HepG2 (cell line): ENCODE measurements around the gene ACCSL. TPM values are rescaled to one million over a fixed set of nuclear protein-coding genes. Genes with fewer than 3 reads are reported as not detected.

Source experiments
- ATAC-seq: fragments of 200-7000 bp; cut with Tn5 transposase; 3 replicates; pipeline ENCODE4 v1.9.1; 2020; ENCODE audit warnings: mild to moderate bottlenecking, moderate library complexity
- BruUV-seq: library from RNA; stranded (reverse); fragments of 400-500 nt; replicated peaks from 2 replicates; lab custom pipeline; 2021; lab: Mats Ljungman, UMichigan
- CTCF ChIA-PET: fragments of 300-600 bp; formaldehyde crosslinking; extraction: SDS; loops from one replicate; lab custom pipeline; 2021; ENCODE audit warnings: low total read pairs, inconsistent platforms, low intra/inter-chr PET ratio; lab: Yijun Ruan, JAX
- POLR2A ChIA-PET: fragments of 350-600 bp; sonication (Branson Sonifier 250); formaldehyde crosslinking; loops from one replicate; lab custom pipeline; 2020; ENCODE audit warnings: antibody characterized with exemption, inconsistent platforms; lab: Yijun Ruan, JAX
- DNase-seq: peaks from one replicate; pipeline ENCODE4 v3.0.0-alpha.2; 2015; ENCODE audit warnings: low spot score
- FAIRE-seq: peaks from 3 replicates; lab custom pipeline; 2011; peaks lifted over from hg19 to GRCh38; lab: Jason Lieb, UNC
- H2AFZ ChIP-seq: one replicate; pipeline ENCODE4 v1.6.1; 2011; ENCODE audit warnings: low read length, inconsistent platforms
- H3K27ac ChIP-seq: fragments of 300-600 bp; 3 replicates; pipeline ENCODE4 v1.8.0; 2011; ENCODE audit warnings: mixed run types, mild to moderate bottlenecking, mixed read lengths, low read length, inconsistent platforms; ENCODE audit not compliant: insufficient read depth; ENCODE audit errors: extremely low read length
- H3K27me3 ChIP-seq, 2 experiments: fragments of 200-600 bp in 1 of 2; 2 replicates in 1 of 2; 3 replicates in 1 of 2; pipeline versions ENCODE4 v1.6.0 to v1.8.0; 2011; ENCODE audit warnings: low read length in 2 of 2, mild to moderate bottlenecking in 2 of 2, moderate library complexity in 2 of 2, inconsistent platforms in 1 of 2; ENCODE audit not compliant: insufficient read depth in 2 of 2, control insufficient read depth in 1 of 2
- H3K36me3 ChIP-seq, 2 experiments: fragments of 200-600 bp in 1 of 2; replicated peaks in 1 of 2; 2 replicates in 1 of 2; 3 replicates in 1 of 2; pipeline versions ENCODE4 v1.5.1 to v1.8.0; 2011; ENCODE audit warnings: low read length in 2 of 2, inconsistent platforms in 1 of 2; ENCODE audit not compliant: insufficient read depth in 2 of 2, control insufficient read depth in 1 of 2
- H3K4me1 ChIP-seq: 2 replicates; pipeline ENCODE4 v1.5.1; 2012; ENCODE audit warnings: low read length, inconsistent platforms; ENCODE audit not compliant: insufficient read depth
- H3K4me2 ChIP-seq: 2 replicates; pipeline ENCODE4 v1.6.0; 2011; ENCODE audit warnings: low read depth, low read length, inconsistent platforms
- H3K4me3 ChIP-seq, 3 experiments: fragments of 200-600 bp in 1 of 3; sonication (generic), shearing (Covaris generic) in 1 of 3; replicated peaks in 1 of 3; 2 replicates each; pipeline ENCODE4 v1.5.1; 2011 to 2016; ENCODE audit warnings: low read length in 3 of 3, inconsistent platforms in 2 of 3, low read depth in 2 of 3, mild to moderate bottlenecking in 2 of 3, control low read depth in 1 of 3, mixed read lengths in 1 of 3; ENCODE audit not compliant: insufficient read depth in 1 of 3
- H3K79me2 ChIP-seq: one replicate; pipeline ENCODE4 v1.6.1; 2011; ENCODE audit warnings: low read length, inconsistent platforms; ENCODE audit not compliant: insufficient read depth
- H3K9ac ChIP-seq: 2 replicates; pipeline ENCODE4 v1.6.0; 2011; ENCODE audit warnings: mild to moderate bottlenecking, low read depth, low read length, inconsistent platforms; ENCODE audit not compliant: insufficient read depth
- H3K9me3 ChIP-seq: 2 replicates; pipeline ENCODE4 v1.5.1; 2012; ENCODE audit warnings: mild to moderate bottlenecking, low read length
- H4K20me1 ChIP-seq: 2 replicates; pipeline ENCODE4 v1.6.0; 2011; ENCODE audit warnings: inconsistent platforms, mild to moderate bottlenecking, low read length, moderate library complexity; ENCODE audit not compliant: insufficient read depth
- AGO1 ChIP-seq: fragments of 200-400 bp; formaldehyde crosslinking; IDR thresholded peaks from 2 replicates; pipeline ENCODE4 v1.6.1; 2017; ENCODE audit warnings: mild to moderate bottlenecking, low read depth, low read length, moderate library complexity; ENCODE audit not compliant: poor library complexity, severe bottlenecking
- ASH2L ChIP-seq: fragments of 300-600, 200-600 bp; sonication (generic); IDR thresholded peaks from 2 replicates; pipeline ENCODE4 v1.7.0; 2017; ENCODE audit warnings: low read depth, mild to moderate bottlenecking, moderate library complexity, mixed read lengths, low read length; ENCODE audit not compliant: insufficient read length
- BCL6 ChIP-seq: IDR thresholded peaks from 2 replicates; pipeline ENCODE4 v1.6.1; 2016; ENCODE audit warnings: missing genetic modification reagents, missing compliant biosample characterization
- CBFB ChIP-seq: sonication (generic); formaldehyde crosslinking; IDR thresholded peaks from 2 replicates; pipeline ENCODE4 v1.4.0; 2020; ENCODE audit warnings: missing genetic modification reagents
- DNMT3B ChIP-seq: conservative IDR thresholded peaks from 2 replicates; pipeline ENCODE4 v1.6.1; 2016; ENCODE audit warnings: missing biosample characterization, control low read depth
- DR1 ChIP-seq: sonication (generic); formaldehyde crosslinking; IDR thresholded peaks from 2 replicates; pipeline ENCODE4 v1.8.0; 2021; ENCODE audit warnings: mild to moderate bottlenecking, missing genetic modification reagents, inconsistent platforms
- FOXO4 ChIP-seq: sonication (generic); formaldehyde crosslinking; conservative IDR thresholded peaks from 2 replicates; pipeline ENCODE4 v1.8.1; 2023; ENCODE audit warnings: missing genetic modification reagents
- GMEB1 ChIP-seq: sonication (generic); formaldehyde crosslinking; IDR thresholded peaks from 2 replicates; pipeline ENCODE4 v1.5.1; 2020; ENCODE audit warnings: missing genetic modification reagents, mild to moderate bottlenecking, borderline replicate concordance
- IRF1 ChIP-seq: sonication (generic); formaldehyde crosslinking; IDR thresholded peaks from 2 replicates; pipeline ENCODE4 v1.4.0; 2020; ENCODE audit warnings: low read depth, mild to moderate bottlenecking, missing genetic modification reagents
- SOX6 ChIP-seq, 2 experiments: fragments of 450-650 bp in 1 of 2; sonication (generic) in 1 of 2; formaldehyde crosslinking in 1 of 2; IDR thresholded peaks; 2 replicates each; pipeline versions ENCODE4 v1.4.0 to v1.6.1; 2017 to 2020; ENCODE audit warnings: antibody characterized with exemption in 1 of 2, mild to moderate bottlenecking in 1 of 2, missing genetic modification reagents in 1 of 2
- SP140L ChIP-seq: sonication (generic); formaldehyde crosslinking; IDR thresholded peaks from 2 replicates; pipeline ENCODE4 v1.4.0; 2020; ENCODE audit warnings: missing genetic modification reagents, borderline replicate concordance
- ZSCAN22 ChIP-seq: sonication (generic); formaldehyde crosslinking; IDR thresholded peaks from 2 replicates; pipeline ENCODE4 v1.4.0; 2020; ENCODE audit warnings: mild to moderate bottlenecking, missing genetic modification reagents
- WGBS: methylation state at CpG from one replicate; pipeline ENCODE4 v1.1.6; 2017; ENCODE audit warnings: low lambda C conversion rate; 5-methylcytosine and 5-hydroxymethylcytosine counted together
- in situ Hi-C: cut with HindIII; loops from 2 replicates; pipeline ENCODE4 v1.10.0; 2017; ENCODE audit warnings: low pct_unique_long_range_greater_than_20kb; ENCODE audit not compliant: extremely low pct_ligation_motif_present
- intact Hi-C: fragments of 100-400 bp; cut with micrococcal nuclease; formaldehyde crosslinking; loops from one replicate; pipeline ENCODE4 v1.10.0; 2022; ENCODE audit not compliant: unreplicated experiment
- polyA plus RNA-seq, 8 experiments: library from polyadenylated mRNA; depleted of rRNA in 3 of 8; stranded (reverse) in 7 of 8; unstranded in 1 of 8; fragments of >200 nt; fragmentation: Illumina TruSeq in 4 of 8; extraction: Trizol in 4 of 8; gene quantifications; 2 replicates each; pipeline versions ENCODE4 v1.2.1 to v1.2.3, GENCODE V29; 2011 to 2016; ENCODE audit warnings: low read depth in 4 of 8, missing spikeins in 1 of 8, mixed read lengths in 1 of 8; ENCODE audit not compliant: insufficient read depth in 1 of 8
- total RNA-seq, 5 experiments: library from RNA; depleted of rRNA; stranded (reverse); fragments of >200 nt; fragmentation: Illumina TruSeq; extraction: Trizol; gene quantifications; 2 replicates each; pipeline ENCODE4 v1.2.3, GENCODE V29; 2016; ENCODE audit warnings: low read depth in 1 of 5

The ACCSL gene
- total and polyA plus RNA-seq, 2 of the 13 experiments (the other 11 are each of a cell fraction or from before 2014, with no cell fraction given), result not detected

- intact Hi-C loops, result no loop called here
- Histone ChIP-seq H3K79me2 (no peaks in the 10 kb centered on the region), H3K9me3 (no peaks in the 10 kb centered on the region), H3K27me3 (peaks cover 0 to 2% of the 10 kb centered on the region in 2 experiments; a peak in 1 of 5 replicates), H3K4me1 (no peaks in the 10 kb centered on the region), H3K9ac (no peak overlapping the region), H3K36me3 (no peaks in the 10 kb centered on the region), H3K4me2 (no peak overlapping the region), H3K27ac (no peak overlapping the region), H3K4me3 (no peak overlapping the region), H2AFZ (no peak overlapping the region), H4K20me1 (no peaks in the 10 kb centered on the region)
- ATAC-seq (no peak), FAIRE-seq (no peak), DNase-seq (no peak)
- TF ChIP-seq SP140L (no peak), ASH2L (no peak), CBFB (CRISPR knock-in tag) (no peak), IRF1 (CRISPR knock-in tag) (no peak)
- 0% methylated on average over 2 of the region's 2 CpGs for WGBS
- POLR2A ChIA-PET, result no interaction called here
- in situ Hi-C loops, result no loop called here
- CTCF ChIA-PET, result no interaction called here
- BruUV-seq, result no TSS peak
Observed at GRCh38 chr11:44018829-44019228, 29.0 kb upstream of the ACCSL start.

- H3K9me3 ChIP-seq, result no peaks in the 10 kb centered on the region
- intact Hi-C loops (no loop called here), in situ Hi-C loops (no loop called here)
- no peak overlapping the region for H3K4me3 ChIP-seq
- H3K27me3 ChIP-seq, result no peaks in the 10 kb centered on the region
- BruUV-seq, result no TSS peak
- H3K4me2 ChIP-seq, result no peak overlapping the region
- ChIA-PET CTCF (no interaction called here), POLR2A (no interaction called here)
- no peak overlapping the region for H2AFZ ChIP-seq
- H3K79me2 ChIP-seq, result no peaks in the 10 kb centered on the region
- no peaks in the 10 kb centered on the region for H3K4me1 ChIP-seq
- no peak overlapping the region for H3K27ac ChIP-seq
- 0% methylated on average over 1 of the region's 1 CpG for WGBS
- H3K36me3 ChIP-seq, result no peaks in the 10 kb centered on the region
- no peak overlapping the region for H3K9ac ChIP-seq
- no peak for ATAC-seq
- DNase-seq, result no peak
- no peak for FAIRE-seq
- no peaks in the 10 kb centered on the region for H4K20me1 ChIP-seq
- no peak for TF ChIP-seq GMEB1 (CRISPR knock-in tag)
- TF ChIP-seq DR1 (CRISPR knock-in tag), result no peak
- TF ChIP-seq FOXO4 (CRISPR knock-in tag), result no peak
- no peak for TF ChIP-seq DNMT3B (CRISPR knock-in tag)
- no peak for TF ChIP-seq AGO1
- TF ChIP-seq BCL6 (CRISPR knock-in tag), result no peak
- TF ChIP-seq ZSCAN22, result no peak
- no peak for TF ChIP-seq SOX6 (IDR thresholded peaks at IDR 0.05)
- no peak for TF ChIP-seq SOX6 (CRISPR knock-in tag; IDR thresholded peaks at IDR 0.05)
Observed at GRCh38 chr11:44024977-44025376, 22.8 kb upstream of the ACCSL start.
